Left renal pelvis (tissue), 4 donors: Measurements from ENCODE around the gene CCDC70. TPM values are rescaled to one million over a fixed set of nuclear protein-coding genes. Genes with fewer than 3 reads are reported as not detected.
"Not testable (repeated sequence)": the region's sequence is repeated elsewhere in the genome, so short reads cannot be mapped to it uniquely, and the experiment has no call there.

Experiments used
- DNase-seq, 4 donors: peaks; one replicate each; pipeline ENCODE4 v3.0.0-alpha.2; 2013; ENCODE audit warnings: low read depth in 4 of 4, low spot score in 3 of 4
- polyA plus RNA-seq, 4 donors: library from polyadenylated mRNA; unstranded; fragments of 120-200 nt; gene quantifications; one replicate each; pipeline ENCODE4 v1.2.1, GENCODE V29; 2013; ENCODE audit not compliant: insufficient read length in 4 of 4

The CCDC70 gene
- polyA plus RNA-seq: not detected

DNA sequence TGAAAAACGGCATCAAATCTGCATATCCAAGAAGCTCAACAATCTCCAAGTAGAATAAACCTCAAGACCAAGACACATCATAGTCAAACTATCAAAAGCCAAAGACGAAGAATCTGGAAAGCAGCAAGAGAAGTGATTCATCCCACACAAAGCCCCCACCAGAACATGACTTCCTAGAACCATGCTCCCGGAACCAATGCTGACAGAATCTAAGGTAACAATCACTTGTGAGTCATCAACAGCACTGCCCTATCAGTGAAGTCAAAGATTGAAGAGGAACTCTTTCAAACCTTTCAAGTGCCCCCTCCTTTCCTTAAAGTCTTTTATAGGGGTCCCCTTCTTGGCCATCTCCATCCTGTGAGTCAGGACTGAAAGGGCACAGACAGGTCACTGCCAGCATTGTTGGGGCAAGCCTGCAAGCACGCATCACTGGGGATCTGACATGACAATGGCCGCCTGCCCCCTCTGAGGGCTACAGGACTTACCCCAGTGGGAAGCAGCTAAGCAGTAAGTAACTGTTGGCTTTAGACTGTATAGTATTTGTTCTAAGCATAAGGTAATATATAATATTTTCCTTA, at the start of gene CCDC70:
CCDC70 (plus strand) TSS at position 247 of the 578 bp plus-strand sequence. CDS start 3,443 bp downstream, outside the sequence.
- DNase-seq: no peak

DNA sequence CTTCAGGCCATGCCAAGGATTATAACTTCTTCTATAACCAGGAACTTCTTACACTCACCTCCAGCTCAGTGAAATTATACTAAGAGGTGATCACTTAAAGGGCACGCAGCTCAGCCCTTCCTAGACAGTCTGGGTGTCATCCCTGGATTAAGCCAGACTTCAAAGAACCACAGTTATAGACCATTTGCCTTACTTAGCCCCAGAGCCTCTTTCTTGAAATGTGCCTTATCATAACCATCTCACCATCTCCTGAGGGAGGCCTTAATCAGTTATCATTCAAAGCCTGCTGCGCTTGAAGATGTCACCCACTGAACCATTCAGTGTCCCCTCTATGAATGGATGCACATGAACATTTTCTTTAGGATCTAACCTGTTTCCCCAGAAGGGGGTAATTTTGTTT, 47.7 kb upstream of the CCDC70 start:
- no peak for DNase-seq

DNA sequence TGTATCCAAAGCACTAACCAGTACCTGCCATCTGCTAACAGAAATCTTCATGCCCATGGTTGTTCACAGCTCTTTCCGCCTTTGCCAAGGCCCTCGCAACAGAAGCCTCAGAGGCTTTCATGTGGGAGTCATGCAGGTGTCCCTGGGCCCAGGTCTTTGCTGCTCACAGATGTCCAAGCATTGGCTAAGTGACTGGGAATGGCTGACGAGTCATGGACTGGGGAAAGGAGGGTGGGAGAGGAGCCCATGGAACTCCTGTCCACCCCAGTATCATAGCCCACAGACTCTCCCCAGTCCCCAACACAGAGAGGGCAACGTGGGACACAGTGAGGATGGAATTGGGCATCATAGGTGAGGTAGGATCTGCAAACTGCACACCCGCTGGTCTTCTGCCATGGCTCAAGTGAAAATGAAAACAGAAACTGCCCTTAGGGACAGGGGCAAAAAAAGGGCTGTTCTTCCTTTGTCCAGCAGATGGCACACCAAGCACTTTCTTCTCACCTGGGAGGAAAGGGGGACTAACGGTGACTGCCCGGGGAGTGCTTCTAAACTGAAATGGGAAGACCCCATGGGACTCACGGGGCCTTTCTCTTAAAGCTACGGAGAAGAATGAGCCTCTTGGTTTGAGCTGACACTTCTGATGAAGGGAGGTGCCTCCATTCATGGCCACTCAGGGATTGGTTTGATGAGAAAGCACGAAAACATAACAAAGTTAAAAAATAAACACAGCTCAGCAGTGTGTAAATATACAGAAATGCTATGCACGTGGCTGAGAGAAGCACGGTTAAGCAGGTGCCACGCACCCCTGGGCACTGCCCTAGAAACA, 46.7 kb upstream of the CCDC70 start:
- no peak for DNase-seq

DNA sequence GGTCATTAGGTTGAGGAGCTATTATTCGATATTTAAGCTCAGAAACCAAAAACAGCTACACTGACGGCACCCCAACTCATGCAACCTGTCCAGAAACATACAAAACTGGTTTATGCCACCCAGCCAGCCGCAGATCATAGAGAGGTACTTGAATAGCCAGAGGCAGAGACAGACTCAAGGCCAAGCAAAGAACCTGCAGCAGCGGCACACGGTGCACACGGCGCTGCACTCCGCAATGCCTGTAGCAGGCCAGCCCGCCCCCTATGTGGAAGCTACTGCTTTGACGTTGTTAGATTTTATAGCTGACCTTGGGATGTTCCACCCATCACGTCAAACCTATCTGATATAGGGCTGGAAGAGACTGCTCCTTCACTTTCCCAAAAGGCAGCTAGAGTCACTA, 45.9 kb upstream of the CCDC70 start:
- DNase-seq: no peak

DNA sequence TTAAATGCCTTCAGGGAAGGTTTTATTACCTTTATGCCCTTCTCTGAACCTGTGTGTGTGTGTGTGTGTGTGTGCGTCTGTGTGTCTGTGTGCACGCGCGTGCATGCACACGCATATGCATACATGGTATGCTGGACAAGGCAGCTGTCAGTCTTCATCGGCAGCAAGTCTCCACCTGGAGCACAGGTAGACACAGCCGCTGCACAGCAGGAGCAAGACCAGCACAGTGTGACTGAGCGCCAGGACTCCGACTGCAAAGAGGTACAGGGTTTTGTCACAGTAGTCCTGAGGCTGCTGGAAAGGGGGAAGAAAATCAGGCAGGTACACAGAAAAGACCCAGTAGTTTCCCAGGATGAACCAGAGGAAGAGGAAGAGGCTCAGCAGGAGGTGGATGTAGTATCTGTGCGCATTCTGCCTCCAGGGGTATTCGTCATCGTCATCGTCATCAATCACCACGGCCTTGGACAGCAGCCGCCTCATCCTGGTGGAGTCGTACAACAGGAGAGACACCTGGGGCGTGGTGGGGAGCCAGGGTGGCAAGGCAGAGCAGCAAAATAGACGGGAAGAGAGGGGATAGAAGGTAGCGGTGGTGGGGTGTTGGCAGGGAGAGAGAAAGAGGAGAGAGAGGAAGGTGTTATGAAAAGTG, 45.0 kb upstream of the CCDC70 start:
- DNase-seq: no peak

DNA sequence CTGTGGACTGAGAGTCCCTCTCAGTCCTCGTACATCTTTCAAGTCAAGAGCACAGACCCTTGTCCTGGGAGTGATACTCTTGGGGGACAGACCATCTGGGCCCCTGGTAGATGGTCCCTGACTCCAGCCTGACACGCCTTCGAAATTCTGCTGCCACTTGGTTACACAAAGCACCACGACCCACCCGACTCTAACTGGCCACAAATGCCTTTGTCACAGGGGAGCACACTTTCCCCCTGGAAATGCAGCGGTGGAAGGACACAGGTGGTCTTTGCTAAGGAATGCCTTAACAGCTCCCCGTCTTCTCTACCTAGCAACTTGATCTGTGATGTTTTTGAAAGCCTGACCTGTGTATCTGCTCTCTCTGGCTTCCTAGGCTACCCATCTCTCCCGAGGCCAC, 44.1 kb upstream of the CCDC70 start:
- DNase-seq: no peak

DNA sequence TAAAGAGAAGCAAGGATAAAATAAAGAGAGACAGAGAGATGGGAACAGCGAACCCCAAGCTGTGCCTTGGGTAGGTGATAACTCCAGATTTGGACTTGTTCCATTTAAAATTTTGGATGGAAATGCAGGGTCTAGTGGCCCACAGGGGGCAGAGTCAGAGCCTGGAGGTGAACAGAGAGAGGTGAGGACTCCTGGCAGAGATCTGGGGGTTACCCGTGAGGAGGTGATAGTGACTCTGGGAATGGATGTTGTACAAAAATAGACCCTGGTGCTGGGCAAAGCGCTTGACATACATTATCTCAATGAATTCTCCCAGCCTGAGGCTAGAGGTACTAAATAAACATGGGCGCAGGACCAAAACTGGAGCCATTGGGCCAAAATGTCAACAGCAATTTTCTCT, 43.5 kb upstream of the CCDC70 start:
- no peak for DNase-seq

DNA sequence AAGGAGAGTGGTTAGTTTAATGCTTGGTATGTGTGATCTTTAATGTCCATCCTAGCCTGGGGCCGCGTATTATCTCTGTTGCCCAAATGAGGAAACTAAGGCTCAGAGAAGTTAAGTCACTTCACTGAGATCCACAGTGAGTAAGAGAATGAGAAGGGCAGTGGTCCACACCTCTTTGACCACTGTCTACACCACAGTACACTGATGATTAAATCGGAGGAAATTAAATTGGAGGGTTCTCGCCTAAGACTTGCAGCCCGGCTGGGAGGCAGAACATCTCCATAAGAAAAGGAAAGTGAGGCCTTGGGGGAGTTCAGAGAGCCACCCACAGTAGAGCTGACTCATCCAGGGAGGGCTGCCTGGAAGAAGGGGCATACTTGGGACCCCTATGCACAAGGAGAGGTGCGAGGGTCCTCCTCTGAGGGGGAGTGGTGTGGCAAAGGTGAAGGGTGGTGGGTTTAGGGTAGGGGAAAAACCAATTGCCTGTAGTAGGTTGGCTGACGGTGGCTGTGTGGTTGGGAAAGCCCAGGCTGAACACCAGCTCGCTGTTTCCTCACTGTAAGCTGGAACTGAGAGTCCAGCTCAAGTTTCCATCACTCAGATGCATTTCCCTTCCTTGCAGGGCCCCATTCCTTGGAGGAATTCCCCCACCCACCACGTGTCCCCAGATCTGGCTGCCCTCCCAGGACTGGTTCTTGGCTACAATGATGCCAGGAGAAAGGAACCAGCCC, 42.8 kb upstream of the CCDC70 start:
- DNase-seq: no peak

DNA sequence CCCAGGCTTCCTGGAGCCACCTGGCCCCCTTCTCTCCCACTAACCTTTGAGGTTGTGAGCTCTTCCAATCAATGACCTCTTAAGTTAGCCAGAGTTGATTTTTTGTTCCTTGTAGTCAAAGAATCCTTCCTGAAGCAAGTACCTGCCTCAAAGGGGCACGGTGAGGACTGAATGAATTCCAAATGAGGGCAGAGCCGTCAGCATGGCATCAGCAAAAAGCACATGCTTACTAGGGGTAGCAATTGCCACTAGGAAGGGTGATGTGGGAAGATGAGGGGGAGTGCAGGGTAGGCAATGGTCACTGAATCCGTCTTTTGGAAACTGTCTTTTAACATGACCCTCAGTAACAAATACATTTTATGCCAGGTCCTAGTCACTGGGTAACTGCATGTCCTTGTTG, 42.2 kb upstream of the CCDC70 start:
- DNase-seq: no peak

DNA sequence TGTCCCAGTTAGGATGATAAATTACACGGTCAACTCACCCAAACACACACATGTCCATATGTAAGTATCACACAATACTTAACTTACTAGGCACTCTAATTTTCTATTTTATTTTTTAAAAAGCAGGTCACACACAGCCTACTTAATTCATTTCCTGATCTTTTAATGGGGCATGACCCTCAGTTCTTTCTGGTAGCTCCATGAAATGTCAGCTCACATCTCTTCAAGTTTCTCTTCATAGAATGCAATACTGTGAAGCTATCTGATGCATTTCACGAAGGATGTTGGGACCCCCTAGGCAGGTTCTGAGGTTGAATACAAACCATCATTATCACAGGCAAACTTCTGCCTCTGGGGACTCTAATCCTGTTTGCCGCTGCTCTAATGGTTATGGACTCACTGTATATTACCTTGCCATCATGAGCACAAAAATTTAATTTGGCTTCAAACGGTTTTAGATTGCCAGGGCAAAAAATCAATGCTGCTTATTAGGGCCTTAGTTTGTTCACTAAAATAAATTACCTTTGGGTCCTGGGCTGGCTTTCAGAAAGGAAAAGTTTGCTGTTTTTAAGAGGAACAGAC, 41.7 kb upstream of the CCDC70 start:
- no peak for DNase-seq

DNA sequence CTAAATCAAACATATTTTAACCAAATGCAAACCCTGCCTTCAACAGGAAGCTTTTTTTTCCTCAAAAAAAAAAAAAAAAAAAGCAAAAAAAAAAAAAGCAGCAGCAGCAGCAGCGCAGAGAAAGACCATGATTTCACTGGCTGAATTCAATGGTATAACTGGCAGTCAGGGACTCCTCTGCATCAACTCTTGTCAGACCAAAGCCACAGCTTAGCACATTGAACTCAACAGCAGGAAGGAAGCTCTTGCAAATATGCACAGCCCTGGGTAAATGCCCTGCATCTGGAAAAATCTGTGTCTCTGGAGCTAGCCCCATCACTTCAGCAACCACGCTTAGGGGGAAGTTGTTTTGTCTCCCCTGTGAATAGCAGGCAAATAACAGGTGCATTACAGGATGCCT, 40.2 kb upstream of the CCDC70 start:
- no peak for DNase-seq

DNA sequence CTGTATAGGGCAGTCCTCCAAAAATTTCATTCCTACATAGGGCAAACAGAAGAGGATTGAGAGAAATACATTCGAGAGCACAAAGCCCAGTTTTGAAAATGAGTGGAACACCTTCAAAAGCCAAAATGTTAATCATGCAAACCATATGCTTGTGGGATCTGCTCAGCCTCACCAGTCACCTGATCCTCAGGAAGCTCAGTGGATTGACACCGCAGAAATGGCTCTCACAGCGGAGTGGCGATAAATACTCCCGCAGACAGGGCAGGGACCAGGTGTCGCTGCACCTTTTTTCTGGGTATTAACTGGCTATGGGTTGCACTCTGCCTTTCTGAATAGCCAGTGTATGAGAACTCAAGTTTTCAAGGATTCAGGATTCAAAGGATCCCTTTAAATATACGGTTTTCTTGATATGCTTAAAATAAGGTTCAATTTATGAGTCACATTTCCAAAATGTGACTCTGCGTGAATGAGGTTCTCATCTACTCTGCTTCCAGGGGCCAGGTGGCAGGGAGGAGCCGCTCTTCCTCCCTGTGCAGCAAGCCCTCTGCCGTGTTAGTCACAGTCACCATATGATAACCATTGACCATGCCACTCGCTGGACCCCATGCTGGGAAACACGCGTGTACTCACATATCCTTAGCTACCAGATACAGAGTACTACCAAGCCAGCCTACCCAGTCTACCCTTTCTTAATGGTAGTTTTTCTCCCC, 39.5 kb upstream of the CCDC70 start:
- no peak for DNase-seq

DNA sequence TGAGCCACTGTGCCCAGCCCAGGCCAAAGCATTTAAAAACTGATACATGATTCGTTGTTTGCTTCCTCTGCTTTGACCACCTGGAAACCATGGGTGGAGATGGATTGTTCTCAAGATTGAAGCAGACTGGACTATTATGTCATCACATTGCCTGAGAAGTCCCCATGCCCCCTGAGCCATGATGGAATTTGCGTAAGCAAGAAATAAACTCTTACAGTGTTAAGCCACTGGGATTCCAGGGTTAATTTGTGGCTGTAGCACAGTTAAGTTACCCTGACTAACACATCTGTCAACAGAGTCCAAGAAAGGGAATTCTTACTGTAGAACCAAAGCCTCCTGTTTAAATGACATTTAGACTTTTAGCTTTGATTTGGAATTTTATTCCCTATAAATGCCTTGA, 38.4 kb upstream of the CCDC70 start:
- DNase-seq: no peak

DNA sequence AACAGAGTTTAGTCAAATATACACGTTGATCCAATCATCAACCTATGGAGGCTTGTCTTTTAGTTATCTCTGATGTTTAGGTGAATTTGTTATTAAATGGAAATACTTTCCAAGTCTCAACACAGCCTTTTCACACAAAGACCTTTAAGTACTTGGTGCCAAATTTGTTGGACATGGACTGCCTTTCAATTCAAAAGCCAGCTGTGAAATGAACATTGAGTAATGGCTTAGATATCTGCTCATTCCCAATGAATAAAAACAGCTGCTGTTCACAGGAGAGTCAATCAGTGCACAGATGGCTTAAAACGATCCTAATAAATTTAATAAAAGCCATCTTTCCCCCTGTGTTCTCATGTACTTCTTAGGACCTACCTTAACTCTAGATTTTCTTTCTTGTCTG, 37.9 kb upstream of the CCDC70 start:
- no peak for DNase-seq

DNA sequence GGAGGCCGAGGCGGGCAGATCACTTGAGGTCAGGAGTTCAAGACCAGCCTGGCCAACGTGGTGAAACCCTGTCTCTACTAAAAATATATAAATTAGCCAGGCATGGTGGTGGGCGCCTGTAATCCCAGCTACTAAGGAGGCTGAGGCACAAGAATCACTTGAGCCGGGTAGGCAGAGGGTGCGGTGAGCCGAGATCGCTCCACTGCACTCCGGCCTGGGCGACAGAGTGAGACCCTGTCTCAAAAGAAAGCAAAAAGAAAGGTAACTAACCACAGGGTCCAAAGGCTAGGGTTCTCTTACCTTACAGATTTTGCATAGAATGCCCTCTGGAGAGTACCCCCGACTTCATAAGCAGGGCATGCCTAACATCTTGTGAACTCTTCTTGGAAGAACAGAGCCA, 37.1 kb upstream of the CCDC70 start:
- DNase-seq: not testable (repeated sequence)

DNA sequence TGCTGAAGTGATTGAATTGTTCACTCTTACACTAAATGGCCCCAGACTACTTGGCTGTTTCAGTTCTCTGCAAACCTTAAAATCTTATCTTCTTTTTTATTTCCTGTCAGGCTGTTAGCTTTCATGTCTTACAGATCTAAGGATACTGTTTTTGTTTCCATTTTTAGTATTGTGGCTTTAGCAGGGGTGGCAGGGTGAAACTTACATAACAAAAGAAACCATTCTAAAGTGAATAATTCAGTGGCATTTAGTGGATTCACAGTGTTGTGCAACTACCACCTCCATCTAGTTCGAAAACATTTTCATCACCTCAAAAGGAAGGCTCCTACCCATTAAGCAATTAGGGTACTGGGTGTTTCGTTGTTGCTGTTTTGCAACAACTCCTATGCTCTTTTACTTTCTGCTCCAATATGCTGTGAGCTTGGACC, 36.6 kb upstream of the CCDC70 start:
- DNase-seq: no peak

DNA sequence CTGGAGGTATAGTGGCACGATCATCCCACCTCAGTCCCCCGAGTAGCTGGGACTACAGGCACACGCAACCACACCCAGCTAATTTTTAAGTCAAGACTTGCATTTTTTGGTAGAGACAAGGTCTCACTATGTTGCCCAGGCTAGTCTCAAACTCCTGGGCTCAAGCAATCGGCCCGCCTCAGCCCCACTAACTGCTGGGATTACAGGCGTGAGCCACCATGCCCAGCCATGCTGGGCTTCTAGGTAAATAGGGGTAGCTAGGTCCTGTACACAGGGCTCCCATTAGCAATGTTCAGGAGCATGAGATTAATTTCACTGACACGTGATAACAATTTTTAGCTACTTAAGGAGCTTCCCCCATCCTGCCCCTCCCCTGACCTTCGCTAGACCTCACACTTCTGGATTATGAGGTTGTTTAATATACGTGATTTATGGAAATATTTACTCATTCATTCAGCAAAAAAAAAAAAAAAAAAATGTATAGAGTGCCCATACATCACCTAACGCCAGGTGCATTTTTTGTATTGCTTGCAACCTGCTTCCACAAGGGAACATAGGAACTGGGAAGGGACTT, 36.0 kb upstream of the CCDC70 start:
- DNase-seq: no peak

DNA sequence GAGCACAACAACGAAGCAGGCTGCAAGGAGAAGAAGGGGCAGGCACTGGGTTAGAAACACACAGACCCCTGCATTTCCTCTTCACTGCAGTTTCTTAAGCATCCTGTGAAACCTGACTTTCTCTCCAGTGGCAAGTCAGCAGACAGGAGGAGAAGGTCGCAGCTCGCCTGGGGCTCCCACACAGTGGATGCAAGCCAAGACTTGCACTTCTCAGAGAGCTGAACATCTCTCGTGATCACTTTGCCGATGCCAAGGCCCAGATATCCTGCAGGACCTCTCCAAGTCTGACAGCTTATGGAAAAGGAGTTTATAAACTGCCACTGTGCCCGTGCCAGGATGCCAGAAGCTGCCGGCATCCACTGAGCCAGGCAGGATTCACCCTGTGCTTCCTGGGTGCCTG, 35.2 kb upstream of the CCDC70 start:
- no peak for DNase-seq

DNA sequence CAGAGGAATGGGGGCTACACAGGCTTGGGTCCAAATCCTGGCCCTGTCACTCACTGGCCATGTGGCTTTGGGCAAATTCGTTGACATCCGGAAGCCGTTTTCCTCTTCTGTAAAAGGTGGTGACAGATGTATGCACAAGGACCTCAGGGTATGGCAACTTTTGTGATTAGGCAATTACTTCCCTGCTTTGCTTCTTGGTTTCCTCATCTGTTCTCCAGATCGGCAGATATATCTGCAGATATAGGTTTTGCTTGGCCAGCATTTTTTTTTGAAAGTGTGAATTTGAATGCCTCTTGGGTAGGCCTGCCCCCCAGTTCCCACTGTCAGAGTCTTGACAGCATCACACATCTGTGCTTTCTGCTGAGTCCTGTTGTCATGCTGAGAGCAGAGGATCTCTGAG, 34.5 kb upstream of the CCDC70 start:
- DNase-seq: no peak
